Neural crest cell (in vitro differentiated cells): Measurements from ENCODE around the gene KPTN. TPM values are rescaled to one million over a fixed set of nuclear protein-coding genes. Genes with fewer than 3 reads are reported as not detected.
A peak's percentile ranks its signal among the peaks of the same experiment; 100 is the strongest.

Source experiments
- DNase-seq: peaks from one replicate; pipeline ENCODE4 v3.0.0; 2021; ENCODE audit warnings: low read depth, mixed read lengths, low spot score
- H3K27ac Mint-ChIP-seq: one replicate; pipeline ENCODE4 v1.8.0; 2021; ENCODE audit warnings: mild to moderate bottlenecking, mixed read lengths; ENCODE audit not compliant: unreplicated experiment
- H3K27me3 Mint-ChIP-seq: 2 replicates; pipeline ENCODE4 v1.8.0; 2021; ENCODE audit warnings: low read depth, mild to moderate bottlenecking, mixed read lengths
- H3K36me3 Mint-ChIP-seq: 2 replicates; pipeline ENCODE4 v1.8.0; 2021; ENCODE audit warnings: low read depth, mild to moderate bottlenecking, mixed read lengths
- H3K4me1 Mint-ChIP-seq: 2 replicates; pipeline ENCODE4 v1.8.0; 2021; ENCODE audit warnings: mixed read lengths
- H3K4me3 Mint-ChIP-seq: one replicate; pipeline ENCODE4 v1.8.0; 2021; ENCODE audit warnings: mild to moderate bottlenecking, mixed read lengths
- H3K9me3 Mint-ChIP-seq: 2 replicates; pipeline ENCODE4 v1.8.0; 2021; ENCODE audit warnings: mixed read lengths
- CTCF ChIP-seq: fragments of 200-600 bp; sonication (generic); conservative IDR thresholded peaks from 2 replicates; pipeline ENCODE4 v1.5.0; 2021; ENCODE audit warnings: antibody characterized with exemption, mild to moderate bottlenecking
- total RNA-seq: library from RNA; stranded (reverse); gene quantifications from 2 replicates; pipeline ENCODE4 v1.2.1, GENCODE V29; 2021

The KPTN gene
- total RNA-seq, 1 donor from 2014 or later, result 30.2 TPM

DNA sequence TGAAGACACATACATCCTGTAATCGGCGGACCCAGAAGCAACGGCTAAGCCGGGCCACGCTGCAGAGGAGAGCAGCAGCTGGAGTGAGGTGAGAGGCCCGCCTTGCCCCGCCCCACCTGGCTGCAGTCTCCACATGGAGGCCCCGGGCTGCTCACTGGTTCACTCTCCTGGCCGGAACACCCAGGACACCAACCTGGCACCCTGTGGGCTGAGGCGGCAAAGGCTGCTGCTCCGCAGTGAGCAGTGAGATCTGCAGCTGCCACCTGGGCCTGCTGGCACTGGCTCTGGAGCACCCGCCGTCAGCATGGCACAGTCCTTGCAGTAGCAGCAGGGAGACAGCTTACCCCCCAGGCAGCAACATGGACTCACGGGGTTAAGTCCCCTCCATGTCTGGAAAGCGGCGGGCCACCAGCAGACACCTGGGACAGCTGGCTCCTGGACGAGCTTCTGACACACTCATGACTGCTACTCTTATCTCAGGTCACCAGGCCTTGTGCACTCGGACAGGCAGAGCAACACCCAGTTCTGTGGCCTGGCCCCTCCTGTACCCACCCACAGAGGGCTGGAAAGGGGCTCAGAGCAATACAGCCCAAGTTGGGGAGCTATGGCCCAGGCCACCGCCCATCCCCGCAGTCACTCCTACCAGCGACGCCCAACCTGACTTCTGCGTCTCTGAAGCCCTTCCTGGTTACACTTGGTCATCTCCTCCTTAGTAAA is 13.2 kb upstream of the KPTN start:
- no peaks in the 10 kb centered on the region for H3K9me3 Mint-ChIP-seq
- no peaks in the 10 kb centered on the region for H3K4me1 Mint-ChIP-seq
- no peak for TF ChIP-seq CTCF
- no peaks in the 10 kb centered on the region for H3K27me3 Mint-ChIP-seq
- H3K36me3 Mint-ChIP-seq, result no peaks in the 10 kb centered on the region
- no peak overlapping the region for H3K27ac Mint-ChIP-seq
- H3K4me3 Mint-ChIP-seq, result no peak overlapping the region
- DNase-seq, result no peak

GRCh38 chr19:47495478-47496372 is 11.7 kb upstream of the KPTN start:
- peak overlapping the region; percentile 75 for H3K27ac Mint-ChIP-seq
- no peaks in the 10 kb centered on the region for H3K27me3 Mint-ChIP-seq
- H3K36me3 Mint-ChIP-seq, result no peaks in the 10 kb centered on the region
- H3K4me3 Mint-ChIP-seq, result no peak overlapping the region
- H3K4me1 Mint-ChIP-seq, result no peaks in the 10 kb centered on the region
- H3K9me3 Mint-ChIP-seq, result no peaks in the 10 kb centered on the region
- DNase-seq, result no peak
- TF ChIP-seq CTCF, result no peak

- Mint-ChIP-seq H3K4me3 (no peak overlapping the region), H3K27me3 (no peaks in the 10 kb centered on the region), H3K27ac (no peak overlapping the region), H3K9me3 (no peaks in the 10 kb centered on the region), H3K4me1 (no peaks in the 10 kb centered on the region), H3K36me3 (peaks cover 3% of the 10 kb centered on the region)
- TF ChIP-seq CTCF, result no peak
- DNase-seq, result no peak
Observed at GRCh38 chr19:47494729-47495128, 10.7 kb upstream of the KPTN start.

- Mint-ChIP-seq H3K9me3 (no peaks in the 10 kb centered on the region), H3K27ac (no peak overlapping the region), H3K4me1 (no peaks in the 10 kb centered on the region), H3K36me3 (peaks cover 3% of the 10 kb centered on the region), H3K4me3 (no peak overlapping the region), H3K27me3 (no peaks in the 10 kb centered on the region)
- no peak for TF ChIP-seq CTCF
- DNase-seq, result no peak
Observed at GRCh38 chr19:47494211-47494547, 10.2 kb upstream of the KPTN start.

DNA sequence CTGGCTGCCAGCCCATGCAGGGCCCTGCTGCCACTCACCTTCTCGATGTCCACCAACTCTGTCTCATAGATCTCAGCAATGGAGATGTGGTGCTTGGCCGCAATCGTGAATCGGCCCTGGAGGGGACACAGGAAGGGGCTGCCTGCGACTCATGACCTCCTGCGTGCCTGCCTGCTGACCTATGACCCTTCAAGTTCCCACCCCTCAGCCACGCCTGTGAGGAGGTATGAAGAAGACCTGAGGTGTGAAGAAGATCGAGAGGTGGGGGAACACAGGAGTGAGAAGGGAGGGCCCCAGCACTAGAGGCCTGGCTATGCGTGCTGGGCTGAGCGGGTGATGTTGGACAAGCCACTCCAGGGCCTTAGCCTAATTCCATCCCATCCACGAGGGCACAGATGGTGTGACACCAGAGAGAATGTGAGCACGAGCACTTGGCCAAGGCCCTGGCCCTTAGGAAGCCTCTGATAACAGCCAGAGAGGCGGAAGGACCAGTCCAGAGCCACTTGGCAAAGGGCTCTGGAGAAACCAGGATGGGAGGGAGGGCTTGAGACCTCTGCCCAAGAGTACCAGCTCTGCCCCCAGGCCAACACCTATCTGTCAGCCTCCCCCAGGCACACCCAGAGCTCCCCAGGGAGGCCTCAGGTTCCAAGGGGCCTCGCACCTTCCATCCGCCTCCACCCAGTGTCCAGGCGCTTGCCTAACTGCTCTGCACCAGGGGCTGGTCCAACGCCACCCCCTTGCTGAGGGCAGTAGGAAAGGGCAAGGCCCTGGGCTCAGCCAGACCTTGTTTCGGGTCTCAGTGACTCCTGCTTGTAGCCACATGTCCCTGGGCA is 9.6 kb upstream of the KPTN start:
- TF ChIP-seq CTCF, result no peak
- no peaks in the 10 kb centered on the region for H3K27me3 Mint-ChIP-seq

More for the DNA sequence above, 9.6 kb upstream of the KPTN start:
- DNase-seq, result no peak
- Mint-ChIP-seq H3K4me1 (no peaks in the 10 kb centered on the region), H3K9me3 (no peaks in the 10 kb centered on the region), H3K27ac (peak overlapping the region; percentile 57), H3K36me3 (peaks cover 3% of the 10 kb centered on the region), H3K4me3 (no peak overlapping the region)
